GM06990 (cell line): Measurements from ENCODE around the gene AGAP1.

ENCODE experiments used
- DNase-seq: peaks from one replicate; pipeline ENCODE4 v3.0.0-alpha.2; 2011; ENCODE audit not compliant: insufficient read length; ENCODE audit errors: extremely low read depth
- H3K27me3 ChIP-seq: replicated peaks from 2 replicates; pipeline ENCODE4 v1.6.0; 2011; ENCODE audit warnings: low read length; ENCODE audit not compliant: control insufficient read depth, insufficient read depth
- H3K36me3 ChIP-seq: 2 replicates; pipeline ENCODE4 v1.5.1; 2011; ENCODE audit warnings: low read length; ENCODE audit not compliant: control insufficient read depth, insufficient read depth
- H3K4me3 ChIP-seq: replicated peaks from 2 replicates; pipeline ENCODE4 v1.5.1; 2011; ENCODE audit warnings: low read depth, mild to moderate bottlenecking, control low read depth, low read length
- TF ChIP-seq, protein P1 (sequence below): IDR thresholded peaks from 2 replicates; pipeline ENCODE4 v1.5.1; 2011; ENCODE audit warnings: low read length, control low read depth, mild to moderate bottlenecking, inconsistent platforms; ENCODE audit not compliant: insufficient read depth, poor library complexity, severe bottlenecking

The AGAP1 gene

DNA sequence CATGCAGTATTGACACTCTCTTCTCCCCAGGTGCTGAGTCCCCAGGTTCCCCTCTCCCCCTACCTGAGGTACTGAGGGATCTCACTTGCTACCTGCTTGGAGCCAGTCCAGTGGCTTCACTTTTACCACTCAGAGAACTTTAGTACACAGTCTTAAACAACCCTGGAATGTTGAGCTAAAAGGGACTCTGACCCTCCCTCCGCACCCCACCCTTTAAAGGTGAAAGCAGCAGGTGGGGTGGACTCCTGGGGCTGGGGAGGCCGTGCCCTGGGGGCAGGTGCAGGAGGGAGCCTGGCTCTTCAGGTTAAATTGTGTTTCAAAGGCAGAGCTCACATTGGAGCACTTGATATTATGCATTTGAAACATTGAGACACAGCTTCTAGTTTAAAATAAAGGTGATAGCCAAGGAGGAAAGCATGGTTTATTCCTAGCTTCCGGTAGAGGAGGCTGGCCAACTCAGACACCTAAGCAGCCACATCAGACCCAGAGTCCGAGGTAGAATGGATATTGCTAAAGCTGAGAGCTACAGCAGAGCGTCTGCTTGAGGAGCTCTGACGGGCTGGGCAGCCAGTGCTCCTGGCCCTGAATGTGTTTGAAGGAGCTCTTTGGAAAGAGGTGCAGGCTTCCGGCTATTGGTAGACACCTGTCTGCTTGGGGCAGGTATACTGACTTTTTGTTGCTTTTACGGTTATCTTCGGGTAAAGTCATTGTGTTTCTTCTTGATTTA is 196.4 kb downstream of the AGAP1 start:
- H3K4me3 ChIP-seq = no peak overlapping the region
- no peaks in the 10 kb centered on the region; the same call in 1 of the 2 replicates for H3K27me3 ChIP-seq
- no peaks in the 10 kb centered on the region for H3K36me3 ChIP-seq
- TF ChIP-seq, protein P1, sequence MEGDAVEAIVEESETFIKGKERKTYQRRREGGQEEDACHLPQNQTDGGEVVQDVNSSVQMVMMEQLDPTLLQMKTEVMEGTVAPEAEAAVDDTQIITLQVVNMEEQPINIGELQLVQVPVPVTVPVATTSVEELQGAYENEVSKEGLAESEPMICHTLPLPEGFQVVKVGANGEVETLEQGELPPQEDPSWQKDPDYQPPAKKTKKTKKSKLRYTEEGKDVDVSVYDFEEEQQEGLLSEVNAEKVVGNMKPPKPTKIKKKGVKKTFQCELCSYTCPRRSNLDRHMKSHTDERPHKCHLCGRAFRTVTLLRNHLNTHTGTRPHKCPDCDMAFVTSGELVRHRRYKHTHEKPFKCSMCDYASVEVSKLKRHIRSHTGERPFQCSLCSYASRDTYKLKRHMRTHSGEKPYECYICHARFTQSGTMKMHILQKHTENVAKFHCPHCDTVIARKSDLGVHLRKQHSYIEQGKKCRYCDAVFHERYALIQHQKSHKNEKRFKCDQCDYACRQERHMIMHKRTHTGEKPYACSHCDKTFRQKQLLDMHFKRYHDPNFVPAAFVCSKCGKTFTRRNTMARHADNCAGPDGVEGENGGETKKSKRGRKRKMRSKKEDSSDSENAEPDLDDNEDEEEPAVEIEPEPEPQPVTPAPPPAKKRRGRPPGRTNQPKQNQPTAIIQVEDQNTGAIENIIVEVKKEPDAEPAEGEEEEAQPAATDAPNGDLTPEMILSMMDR = no peak
- no peak for DNase-seq

DNA sequence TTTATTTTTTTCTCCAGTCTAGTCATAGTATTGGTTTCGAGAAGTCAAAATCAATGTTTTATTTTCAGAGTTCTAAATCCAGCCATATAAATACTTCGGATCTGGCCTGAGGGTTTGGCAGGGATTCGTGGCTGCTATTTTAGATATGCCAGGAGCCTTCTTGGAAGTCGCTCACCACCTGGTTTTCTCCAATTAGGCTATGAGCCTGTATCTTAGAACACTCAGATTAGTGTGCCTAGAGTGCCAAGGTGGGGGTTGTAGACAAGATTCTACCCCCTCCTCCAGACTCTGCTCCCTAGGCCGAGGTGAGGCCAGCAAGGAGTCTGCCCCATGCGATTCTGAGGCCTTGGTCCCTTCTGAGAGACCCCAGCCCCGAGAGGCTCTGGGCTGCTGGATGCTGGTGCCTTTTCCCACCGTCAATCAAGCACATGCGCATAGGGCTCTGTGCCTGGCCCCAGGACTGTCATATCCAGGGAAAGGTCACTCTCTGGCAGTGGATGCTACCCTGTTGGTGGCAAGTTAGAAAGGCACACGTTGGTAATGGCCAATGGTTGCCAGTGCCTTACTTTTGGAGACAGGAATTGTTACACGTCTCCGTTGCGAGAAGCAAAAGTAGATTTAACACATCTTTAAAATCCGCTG is 197.1 kb downstream of the AGAP1 start:
- Histone ChIP-seq H3K27me3 (no peaks in the 10 kb centered on the region; the same call in 1 of the 2 replicates), H3K36me3 (no peaks in the 10 kb centered on the region), H3K4me3 (no peak overlapping the region)
- TF ChIP-seq, protein P1 = no peak
- no peak for DNase-seq

GRCh38 chr2:235692076-235692475 is 198.2 kb downstream of the AGAP1 start:
- no peak for DNase-seq
- Histone ChIP-seq H3K4me3 (no peak overlapping the region), H3K36me3 (no peaks in the 10 kb centered on the region), H3K27me3 (no peaks in the 10 kb centered on the region; the same call in 1 of the 2 replicates)
- TF ChIP-seq, protein P1 = no peak

DNA sequence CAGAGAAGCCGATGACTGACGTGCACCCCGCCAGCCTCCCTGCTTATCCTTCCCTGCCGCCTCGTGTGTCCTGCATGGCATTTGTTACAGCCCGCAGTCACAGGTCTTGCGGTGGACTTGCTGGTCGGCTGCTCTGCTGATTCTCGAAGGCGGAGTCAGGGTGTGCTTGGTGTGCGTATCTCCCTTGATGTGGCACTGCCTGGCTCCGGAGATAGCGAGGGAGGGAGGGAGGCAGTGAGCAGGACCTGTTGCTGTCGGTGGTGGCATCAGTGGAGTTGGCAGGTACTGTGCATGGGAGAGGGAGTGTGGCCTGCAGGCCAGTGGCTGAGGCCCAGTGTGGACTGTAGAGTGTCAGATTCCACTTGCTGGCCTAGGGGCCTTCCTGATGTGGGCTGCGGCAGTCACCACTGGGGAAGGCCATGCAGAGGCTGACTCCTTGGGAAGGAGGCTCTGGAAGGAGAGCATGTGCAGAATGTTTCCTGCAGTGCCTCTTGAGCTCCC is 198.9 kb downstream of the AGAP1 start:
- TF ChIP-seq, protein P1 = no peak
- no peak overlapping the region for H3K4me3 ChIP-seq
- H3K36me3 ChIP-seq = no peaks in the 10 kb centered on the region
- no peaks in the 10 kb centered on the region; the same call in 1 of the 2 replicates for H3K27me3 ChIP-seq
- DNase-seq = no peak

- TF ChIP-seq, protein P1 = no peak
- H3K36me3 ChIP-seq = no peaks in the 10 kb centered on the region
- no peak overlapping the region for H3K4me3 ChIP-seq
- no peaks in the 10 kb centered on the region; the same call in 1 of the 2 replicates for H3K27me3 ChIP-seq
- no peak for DNase-seq
Measured at GRCh38 chr2:235693279-235693678, 199.4 kb downstream of the AGAP1 start.
